Cardiac fibroblast (primary cell): ENCODE measurements around the gene SKOR1.

Experiments used
- DNase-seq, 2 donors: peaks; one replicate each; pipeline versions ENCODE4 v3.0.0 to v3.0.0-alpha.2; 2010; ENCODE audit warnings: low read depth in 2 of 2
- H3K4me3 ChIP-seq, 2 donors: replicated peaks in 1 of 2; 1 replicate in 1 of 2; 2 replicates in 1 of 2; pipeline ENCODE4 v1.5.1; 2011; ENCODE audit warnings: low read depth in 2 of 2, low read length in 2 of 2, mild to moderate bottlenecking in 2 of 2, moderate library complexity in 1 of 2
- CTCF ChIP-seq: IDR thresholded peaks from one replicate; pipeline ENCODE4 v1.5.1; 2011; ENCODE audit warnings: low read depth, mild to moderate bottlenecking, low read length, inconsistent platforms

SKOR1 gene

GRCh38 chr15:67824976-67825880 is at the start of gene SKOR1:
Gene SKOR1 (plus strand): TSS chr15:67825509. CDS start chr15:67825603, 94 bp downstream.
- peak within 1 kb of the TSS; percentile 10 to 30 for H3K4me3 ChIP-seq
- DNase-seq = peak; percentile 49 to 53
- TF ChIP-seq CTCF = no peak

DNA sequence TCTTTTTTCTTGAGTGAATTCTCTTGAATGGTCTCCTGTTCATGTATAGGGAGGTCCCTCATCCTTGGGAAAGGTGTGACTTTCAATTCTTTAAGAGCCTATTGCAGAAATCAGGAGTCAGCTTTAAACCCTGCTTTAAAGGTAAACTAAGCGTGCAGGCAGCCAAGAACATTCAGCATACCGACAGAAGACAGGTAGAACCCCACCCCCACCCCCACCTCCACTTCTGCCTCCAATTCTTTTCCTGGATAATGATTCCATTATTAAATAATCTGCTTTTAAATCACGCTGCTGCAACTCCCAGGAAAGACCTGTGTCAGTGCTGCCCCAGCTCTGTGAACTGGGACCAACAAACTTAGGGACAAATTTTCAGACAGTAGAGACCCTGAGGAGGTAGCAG is 49.3 kb upstream of the SKOR1 start:
- H3K4me3 ChIP-seq = no peak overlapping the region
- no peak for DNase-seq
- TF ChIP-seq CTCF = no peak

- no peak overlapping the region for H3K4me3 ChIP-seq
- DNase-seq = peak in 1 of 2 donors; percentile 29
- no peak for TF ChIP-seq CTCF
Measured at GRCh38 chr15:67776600-67776999, 48.7 kb upstream of the SKOR1 start.

- no peak for TF ChIP-seq CTCF
- no peak overlapping the region for H3K4me3 ChIP-seq
- DNase-seq = no peak
Measured at GRCh38 chr15:67777071-67777470, 48.2 kb upstream of the SKOR1 start.

- TF ChIP-seq CTCF = no peak
- H3K4me3 ChIP-seq = no peak overlapping the region
- DNase-seq = no peak
Measured at GRCh38 chr15:67777773-67778172, 47.5 kb upstream of the SKOR1 start.

DNA sequence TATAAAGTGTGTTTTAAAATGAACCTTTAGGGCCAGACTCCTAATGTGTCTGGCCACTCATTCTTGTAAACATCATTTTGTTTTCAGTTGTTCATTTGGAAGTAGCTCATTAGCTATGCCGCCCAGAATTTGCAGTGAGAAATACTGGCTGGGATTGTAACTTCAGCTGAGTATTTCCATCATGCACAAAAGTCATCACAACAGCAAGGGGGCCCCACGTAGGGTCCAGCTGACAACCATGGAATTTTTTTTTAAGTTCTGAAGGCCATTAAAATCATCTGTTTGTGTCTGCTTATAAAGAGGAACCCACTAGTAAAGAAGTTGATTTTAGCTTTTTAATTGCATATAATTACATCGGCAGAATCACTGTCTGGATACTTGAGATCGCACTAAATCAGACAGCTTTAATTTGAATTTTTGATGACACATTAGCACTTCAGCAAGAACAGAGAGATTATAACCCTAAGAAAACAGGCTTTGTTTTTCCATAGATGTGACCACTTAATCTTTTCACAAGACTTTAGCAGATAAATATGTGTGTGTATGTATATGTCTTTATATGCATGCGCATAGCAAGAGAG is 46.3 kb upstream of the SKOR1 start:
- no peak overlapping the region for H3K4me3 ChIP-seq
- no peak for TF ChIP-seq CTCF
- no peak for DNase-seq
